ENCODE measurements around the gene KCNE3. TPM values are rescaled to one million over a fixed set of nuclear protein-coding genes. Genes with fewer than 3 reads are reported as not detected.

KCNE3 gene
- polyA plus RNA-seq, 1 experiment = 1.0 TPM

- Histone ChIP-seq H3K27ac (ENCODE audit: low read depth, low read length) (no peak overlapping the region), H3K27me3 (ENCODE audit: control insufficient read depth, insufficient read depth, low read length) (peaks cover 28% of the 10 kb centered on the region), H3K9me3 (ENCODE audit: control insufficient read depth, insufficient read depth, low read length) (no peaks in the 10 kb centered on the region), H3K4me3 (ENCODE audit: low read depth, low read length) (no peak overlapping the region)
- DNase-seq (ENCODE audit: low read depth, low spot score) = no peak
- ChIA-PET CTCF (interaction anchor here (0.9 kb wide), 1 partner anchor 19 kb away, joined by 4 read pairs; no protein-coding TSS in a partner anchor), POLR2A (no interaction called here)
- TF ChIP-seq CTCF (IDR thresholded peaks at IDR 0.05; ENCODE audit: low read depth, low read length) = no peak
These were observed 6.2 kb upstream of the KCNE3 start for GRCh38 chr11:74473382-74474173.

GRCh38 chr11:74471668-74472429 lies 4.5 kb upstream of the KCNE3 start:
- DNase-seq (ENCODE audit: low read depth, low spot score) = no peak
- CTCF ChIA-PET = interaction anchor here (1.0 kb wide), 1 partner anchor 231 kb away, joined by 3 read pairs; no protein-coding TSS in a partner anchor
- no peak overlapping the region for H3K4me3 ChIP-seq (ENCODE audit: low read depth, low read length)
- no peaks in the 10 kb centered on the region; the same call in 1 of the 2 replicates for H3K9me3 ChIP-seq (ENCODE audit: control insufficient read depth, insufficient read depth, low read length)
- TF ChIP-seq CTCF (IDR thresholded peaks at IDR 0.05; ENCODE audit: low read depth, low read length) = no peak
- POLR2A ChIA-PET = no interaction called here
- H3K27me3 ChIP-seq (ENCODE audit: control insufficient read depth, insufficient read depth, low read length) = peaks cover 33% of the 10 kb centered on the region
- no peak overlapping the region for H3K27ac ChIP-seq (ENCODE audit: low read depth, low read length)

- Histone ChIP-seq H3K4me3 (ENCODE audit: low read depth, low read length) (no peak overlapping the region), H3K27me3 (ENCODE audit: control insufficient read depth, insufficient read depth, low read length) (peaks cover 41% of the 10 kb centered on the region), H3K27ac (ENCODE audit: low read depth, low read length) (no peak overlapping the region), H3K9me3 (ENCODE audit: control insufficient read depth, insufficient read depth, low read length) (no peaks in the 10 kb centered on the region; the same call in 1 of the 2 replicates)
- DNase-seq (ENCODE audit: low read depth, low spot score) = no peak
- TF ChIP-seq CTCF (IDR thresholded peaks at IDR 0.05; ENCODE audit: low read depth, low read length) = no peak
- POLR2A ChIA-PET = no interaction called here
- CTCF ChIA-PET = no interaction called here
These were observed 3.7 kb upstream of the KCNE3 start for GRCh38 chr11:74471037-74471436.

- no peak for TF ChIP-seq CTCF (IDR thresholded peaks at IDR 0.05; ENCODE audit: low read depth, low read length)
- DNase-seq (ENCODE audit: low read depth, low spot score) = no peak
- Histone ChIP-seq H3K27me3 (ENCODE audit: control insufficient read depth, insufficient read depth, low read length) (peaks cover 42% of the 10 kb centered on the region), H3K9me3 (ENCODE audit: control insufficient read depth, insufficient read depth, low read length) (no peaks in the 10 kb centered on the region; the same call in 1 of the 2 replicates), H3K4me3 (ENCODE audit: low read depth, low read length) (no peak overlapping the region), H3K27ac (ENCODE audit: low read depth, low read length) (no peak overlapping the region)
- ChIA-PET POLR2A (no interaction called here), CTCF (interaction anchor here (0.5 kb wide), 2 partner anchors 93 to 101 kb away, joined by 3 to 5 read pairs; no protein-coding TSS in a partner anchor)
These were observed 3.2 kb upstream of the KCNE3 start for GRCh38 chr11:74470526-74470925.

GRCh38 chr11:74468936-74469335 lies 1.6 kb upstream of the KCNE3 start:
- Histone ChIP-seq H3K27me3 (ENCODE audit: control insufficient read depth, insufficient read depth, low read length) (peaks cover 45% of the 10 kb centered on the region), H3K9me3 (ENCODE audit: control insufficient read depth, insufficient read depth, low read length) (no peaks in the 10 kb centered on the region; the same call in 1 of the 2 replicates), H3K4me3 (ENCODE audit: low read depth, low read length) (no peak overlapping the region), H3K27ac (ENCODE audit: low read depth, low read length) (no peak overlapping the region)
- DNase-seq (ENCODE audit: low read depth, low spot score) = no peak
- TF ChIP-seq CTCF (IDR thresholded peaks at IDR 0.05; ENCODE audit: low read depth, low read length) = no peak
- ChIA-PET POLR2A (no interaction called here), CTCF (no interaction called here)
